ENCODE data around the gene LMNA. TPM values are rescaled to one million over a fixed set of nuclear protein-coding genes. Genes with fewer than 3 reads are reported as not detected.
A peak's percentile ranks its signal among the peaks of the same experiment; 100 is the strongest.

LMNA gene
- total and polyA plus RNA-seq, 8 donors, result 53.1 to 630 (median 244) TPM

DNA sequence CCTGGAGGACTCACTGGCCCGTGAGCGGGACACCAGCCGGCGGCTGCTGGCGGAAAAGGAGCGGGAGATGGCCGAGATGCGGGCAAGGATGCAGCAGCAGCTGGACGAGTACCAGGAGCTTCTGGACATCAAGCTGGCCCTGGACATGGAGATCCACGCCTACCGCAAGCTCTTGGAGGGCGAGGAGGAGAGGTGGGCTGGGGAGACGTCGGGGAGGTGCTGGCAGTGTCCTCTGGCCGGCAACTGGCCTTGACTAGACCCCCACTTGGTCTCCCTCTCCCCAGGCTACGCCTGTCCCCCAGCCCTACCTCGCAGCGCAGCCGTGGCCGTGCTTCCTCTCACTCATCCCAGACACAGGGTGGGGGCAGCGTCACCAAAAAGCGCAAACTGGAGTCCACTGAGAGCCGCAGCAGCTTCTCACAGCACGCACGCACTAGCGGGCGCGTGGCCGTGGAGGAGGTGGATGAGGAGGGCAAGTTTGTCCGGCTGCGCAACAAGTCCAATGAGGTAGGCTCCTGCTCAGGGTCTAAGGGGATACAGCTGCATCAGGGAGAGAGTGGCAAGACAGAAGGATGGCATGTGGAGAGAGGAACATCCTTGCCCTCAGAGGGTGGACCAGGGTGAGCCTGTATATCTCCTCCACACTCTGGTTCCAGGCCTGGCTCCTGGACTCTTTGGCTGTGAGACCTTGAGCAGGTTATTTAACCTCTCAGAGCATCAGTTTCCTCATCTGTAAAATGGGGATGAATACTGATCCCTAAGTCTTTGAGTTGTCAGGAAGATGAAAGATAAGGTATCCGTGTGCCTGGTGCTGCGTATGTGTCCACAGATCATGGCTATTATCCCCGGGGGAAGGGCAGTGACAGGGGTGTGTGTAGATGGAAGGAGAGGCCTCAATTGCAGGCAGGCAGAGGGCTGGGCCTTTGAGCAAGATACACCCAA, 21.7 kb downstream of the LMNA start:
- peak overlapping the region in 1 of 5 donors; percentile 5 for H3K27ac ChIP-seq
- peaks cover 90 to 97% (median 93%) of the 10 kb centered on the region in 4 donors for H3K36me3 ChIP-seq
- WGBS, 5 donors, result 83 to 94% (median 92%) methylated on average over 16 to 34 of the region's 34 CpGs
- H3K27me3 ChIP-seq, result no peaks in the 10 kb centered on the region
- TF ChIP-seq POLR2A (IDR thresholded peaks at IDR 0.05), result no peak
- no peak for TF ChIP-seq EP300 (IDR thresholded peaks at IDR 0.05)
- TF ChIP-seq POLR2AphosphoS5 (IDR thresholded peaks at IDR 0.05), result no peak
- no peak for TF ChIP-seq CTCF (IDR thresholded peaks at IDR 0.05)
- H3K4me3 ChIP-seq, result no peak overlapping the region
- no peaks in the 10 kb centered on the region for H3K9me3 ChIP-seq
- intact Hi-C loops (cut with DNase I; ENCODE audit: low total_unique reads), result no loop called here
- no peak for DNase-seq
- peaks cover 0 to 41% (median 16%) of the 10 kb centered on the region in 4 donors for H3K4me1 ChIP-seq

DNA sequence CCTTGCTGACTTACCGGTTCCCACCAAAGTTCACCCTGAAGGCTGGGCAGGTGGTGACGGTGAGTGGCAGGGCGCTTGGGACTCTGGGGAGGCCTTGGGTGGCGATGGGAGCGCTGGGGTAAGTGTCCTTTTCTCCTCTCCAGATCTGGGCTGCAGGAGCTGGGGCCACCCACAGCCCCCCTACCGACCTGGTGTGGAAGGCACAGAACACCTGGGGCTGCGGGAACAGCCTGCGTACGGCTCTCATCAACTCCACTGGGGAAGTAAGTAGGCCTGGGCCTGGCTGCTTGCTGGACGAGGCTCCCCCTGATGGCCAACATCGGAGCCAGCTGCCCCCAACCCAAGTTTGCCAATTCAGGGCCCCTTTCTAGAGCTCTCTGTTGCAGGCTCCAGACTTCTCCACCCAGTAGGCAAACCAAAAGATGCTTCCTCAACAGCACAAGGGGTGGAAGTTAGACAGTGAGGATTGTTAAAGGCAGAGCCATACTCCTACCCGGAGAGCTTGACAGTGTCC, 22.5 kb downstream of the LMNA start:
- DNase-seq, result no peak
- no peak overlapping the region for H3K4me3 ChIP-seq
- peaks cover 0 to 42% (median 19%) of the 10 kb centered on the region in 4 donors for H3K4me1 ChIP-seq
- H3K9me3 ChIP-seq, result no peaks in the 10 kb centered on the region
- no peak overlapping the region for H3K27ac ChIP-seq
- peaks cover 82 to 89% (median 85%) of the 10 kb centered on the region in 4 donors for H3K36me3 ChIP-seq
- no peaks in the 10 kb centered on the region for H3K27me3 ChIP-seq
- intact Hi-C loops (cut with DNase I; ENCODE audit: low total_unique reads), result no loop called here
- no peak for TF ChIP-seq CTCF (IDR thresholded peaks at IDR 0.05)
- no peak for TF ChIP-seq POLR2A (IDR thresholded peaks at IDR 0.05)
- TF ChIP-seq EP300 (IDR thresholded peaks at IDR 0.05), result no peak
- TF ChIP-seq POLR2AphosphoS5 (IDR thresholded peaks at IDR 0.05), result no peak
- WGBS, 5 donors, result 80 to 87% (median 83%) methylated on average over 7 to 12 of the region's 12 CpGs

DNA sequence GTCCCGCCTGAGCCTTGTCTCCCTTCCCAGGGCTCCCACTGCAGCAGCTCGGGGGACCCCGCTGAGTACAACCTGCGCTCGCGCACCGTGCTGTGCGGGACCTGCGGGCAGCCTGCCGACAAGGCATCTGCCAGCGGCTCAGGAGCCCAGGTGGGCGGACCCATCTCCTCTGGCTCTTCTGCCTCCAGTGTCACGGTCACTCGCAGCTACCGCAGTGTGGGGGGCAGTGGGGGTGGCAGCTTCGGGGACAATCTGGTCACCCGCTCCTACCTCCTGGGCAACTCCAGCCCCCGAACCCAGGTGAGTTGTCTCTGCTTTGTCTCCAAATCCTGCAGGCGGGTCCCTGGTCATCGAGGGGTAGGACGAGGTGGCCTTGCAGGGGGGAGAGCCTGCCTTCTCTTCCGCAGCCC, 24.0 kb downstream of the LMNA start:
- Histone ChIP-seq H3K36me3 (peaks cover 67 to 75% (median 71%) of the 10 kb centered on the region in 4 donors), H3K4me1 (peaks cover 0 to 36% (median 19%) of the 10 kb centered on the region in 4 donors), H3K27ac (peak overlapping the region in 1 of 5 donors; percentile 32), H3K9me3 (no peaks in the 10 kb centered on the region), H3K27me3 (no peaks in the 10 kb centered on the region), H3K4me3 (no peak overlapping the region)
- WGBS, 5 donors, result 85 to 96% (median 95%) methylated on average over 21 to 22 of the region's 22 CpGs
- intact Hi-C loops (cut with DNase I; ENCODE audit: low total_unique reads), result no loop called here
- TF ChIP-seq CTCF (IDR thresholded peaks at IDR 0.05) (no peak), POLR2A (IDR thresholded peaks at IDR 0.05) (no peak), POLR2AphosphoS5 (IDR thresholded peaks at IDR 0.05) (no peak), EP300 (IDR thresholded peaks at IDR 0.05) (no peak)
- DNase-seq, result no peak

- Histone ChIP-seq H3K9me3 (no peaks in the 10 kb centered on the region), H3K36me3 (peaks cover 41 to 48% (median 45%) of the 10 kb centered on the region in 4 donors), H3K27me3 (no peaks in the 10 kb centered on the region), H3K4me1 (peaks cover 2 to 41% (median 24%) of the 10 kb centered on the region in 4 donors), H3K4me3 (no peak overlapping the region), H3K27ac (peak overlapping the region in 3 of 5 donors; percentile 42 to 76 (median 43))
- TF ChIP-seq POLR2AphosphoS5 (IDR thresholded peaks at IDR 0.05), result peak in 2 of 3 donors; percentile 12 to 37
- no peak for TF ChIP-seq EP300 (IDR thresholded peaks at IDR 0.05)
- peak in 5 of 7 experiments; percentile 26 to 49 (median 48) for TF ChIP-seq CTCF (IDR thresholded peaks at IDR 0.05)
- intact Hi-C loops (cut with DNase I; ENCODE audit: low total_unique reads), result loop anchor here (5.0 kb wide), 1 partner anchor 86 kb away; no protein-coding TSS in a partner anchor
- DNase-seq, result peak in 1 of 2 donors; percentile 60
- WGBS, 5 donors, result 46 to 58% (median 48%) methylated on average over 18 to 20 of the region's 20 CpGs
Observed at GRCh38 chr1:156140879-156141707, 26.6 kb downstream of the LMNA start.

Measured in stomach (tissue), 9 donors.